SK-N-SH treated with all-trans-retinoic acid at 6 μM for 48 hours (cell line): ENCODE data around the gene PLXDC2.

Source experiments
- ATAC-seq: fragments of 200-7000 bp; cut with Tn5 transposase; 3 replicates; pipeline ENCODE4 v1.9.1; 2020; ENCODE audit warnings: mild to moderate bottlenecking, moderate library complexity
- ARNTL ChIP-seq: fragments of 450-650 bp; formaldehyde crosslinking; IDR thresholded peaks from 2 replicates; pipeline ENCODE4 v1.5.0; 2020; ENCODE audit warnings: low read depth, mild to moderate bottlenecking, moderate library complexity, borderline replicate concordance
- BACH2 ChIP-seq: fragments of 250-450 bp; sonication (Bioruptor Pico); IDR thresholded peaks from 2 replicates; pipeline ENCODE4 v1.9.0; 2021; ENCODE audit warnings: mild to moderate bottlenecking, borderline replicate concordance
- CREB5 ChIP-seq: fragments of 250-450 bp; sonication (Bioruptor Pico); IDR thresholded peaks from 2 replicates; pipeline ENCODE4 v1.5.1; 2020; ENCODE audit warnings: low read depth, mild to moderate bottlenecking, moderate library complexity
- CSDC2 ChIP-seq: fragments of 250-450 bp; sonication (Bioruptor Pico); IDR thresholded peaks from 2 replicates; pipeline ENCODE4 v1.5.0; 2020; ENCODE audit warnings: mild to moderate bottlenecking, moderate library complexity
- CSRNP3 ChIP-seq: fragments of 250-450 bp; sonication (Bioruptor Pico); IDR thresholded peaks from 2 replicates; pipeline ENCODE4 v1.5.1; 2021; ENCODE audit warnings: mild to moderate bottlenecking, moderate library complexity
- ESRRG ChIP-seq: fragments of 250-450 bp; sonication (Bioruptor Pico); IDR thresholded peaks from 2 replicates; pipeline ENCODE4 v1.6.1; 2021; ENCODE audit warnings: mild to moderate bottlenecking
- ISL1 ChIP-seq: fragments of 250-450 bp; sonication (Bioruptor Pico); IDR thresholded peaks from 2 replicates; pipeline ENCODE4 v2.1.2; 2022; ENCODE audit warnings: mild to moderate bottlenecking, moderate library complexity
- OSR1 ChIP-seq: fragments of 250-450 bp; sonication (Bioruptor Pico); IDR thresholded peaks from 2 replicates; pipeline ENCODE4 v1.8.0; 2022; ENCODE audit warnings: moderate library complexity, mild to moderate bottlenecking, inconsistent platforms
- PATZ1 ChIP-seq: fragments of 250-450 bp; sonication (Bioruptor Pico); IDR thresholded peaks from 2 replicates; pipeline ENCODE4 v1.8.0; 2020; ENCODE audit warnings: mild to moderate bottlenecking, moderate library complexity, borderline replicate concordance
- POU6F1 ChIP-seq: fragments of 250-450 bp; sonication (Bioruptor Pico); IDR thresholded peaks from 2 replicates; pipeline ENCODE4 v1.8.0; 2021; ENCODE audit warnings: low read depth, mild to moderate bottlenecking, moderate library complexity, borderline replicate concordance
- PPARA ChIP-seq: fragments of 250-450 bp; sonication (Bioruptor Pico); IDR thresholded peaks from 2 replicates; pipeline ENCODE4 v1.5.0; 2020; ENCODE audit warnings: mild to moderate bottlenecking, borderline replicate concordance
- RARB ChIP-seq: fragments of 250-450 bp; sonication (Bioruptor Pico); IDR thresholded peaks from 2 replicates; pipeline ENCODE4 v1.8.0; 2021; ENCODE audit warnings: mild to moderate bottlenecking, moderate library complexity
- SNAI2 ChIP-seq: fragments of 250-450 bp; sonication (Bioruptor Pico); IDR thresholded peaks from 2 replicates; pipeline ENCODE4 v1.5.0; 2020; ENCODE audit warnings: mild to moderate bottlenecking, moderate library complexity
- TCF4 ChIP-seq: fragments of 250-450 bp; sonication (Bioruptor Pico); IDR thresholded peaks from 2 replicates; pipeline ENCODE4 v1.8.0; 2021; ENCODE audit warnings: mild to moderate bottlenecking, moderate library complexity, borderline replicate concordance
- TOX ChIP-seq: fragments of 250-450 bp; sonication (Bioruptor Pico); IDR thresholded peaks from 2 replicates; pipeline ENCODE4 v1.8.0; 2021; ENCODE audit warnings: mild to moderate bottlenecking, moderate library complexity, borderline replicate concordance
- TSHZ2 ChIP-seq: fragments of 250-450 bp; sonication (Bioruptor Pico); IDR thresholded peaks from 2 replicates; pipeline ENCODE4 v1.5.0; 2020; ENCODE audit warnings: mild to moderate bottlenecking, moderate library complexity
- ZC3H10 ChIP-seq: fragments of 250-450 bp; sonication (Bioruptor Pico); IDR thresholded peaks from 2 replicates; pipeline ENCODE4 v1.5.1; 2021; ENCODE audit warnings: mild to moderate bottlenecking, moderate library complexity
- ZNF565 ChIP-seq: fragments of 450-650 bp; formaldehyde crosslinking; conservative IDR thresholded peaks from 2 replicates; pipeline ENCODE4 v1.5.0; 2020; ENCODE audit warnings: low read depth, mild to moderate bottlenecking, moderate library complexity
- ZNF70 ChIP-seq: fragments of 450-650 bp; formaldehyde crosslinking; IDR thresholded peaks from 2 replicates; pipeline ENCODE4 v1.5.0; 2020; ENCODE audit warnings: mild to moderate bottlenecking, moderate library complexity
- ZNF8 ChIP-seq: fragments of 450-650 bp; formaldehyde crosslinking; IDR thresholded peaks from 2 replicates; pipeline ENCODE4 v1.5.0; 2020; ENCODE audit warnings: mild to moderate bottlenecking, moderate library complexity

The PLXDC2 gene

GRCh38 chr10:20089879-20090278, 273.6 kb downstream of the PLXDC2 start:
- ATAC-seq, result no peak
- TF ChIP-seq PPARA (CRISPR knock-in tag) (no peak), ZNF70 (CRISPR knock-in tag) (no peak), TSHZ2 (CRISPR knock-in tag) (no peak), ZC3H10 (CRISPR knock-in tag) (no peak), CSDC2 (CRISPR knock-in tag) (no peak)
- TF ChIP-seq, all 23 proteins: peak for 0

- ATAC-seq, result no peak
- no peak for TF ChIP-seq ISL1
- no peak for TF ChIP-seq TCF4 (CRISPR knock-in tag)
- TF ChIP-seq ZC3H10 (CRISPR knock-in tag), result no peak
These were observed 274.6 kb downstream of the PLXDC2 start for GRCh38 chr10:20090831-20091230.

GRCh38 chr10:20091698-20092097, 275.5 kb downstream of the PLXDC2 start:
- TF ChIP-seq OSR1 (CRISPR knock-in tag) (no peak), PATZ1 (no peak), POU6F1 (no peak), ZNF70 (CRISPR knock-in tag) (no peak), SNAI2 (CRISPR knock-in tag) (no peak), TCF4 (CRISPR knock-in tag) (no peak), CSRNP3 (CRISPR knock-in tag) (no peak), TSHZ2 (CRISPR knock-in tag) (no peak), PPARA (CRISPR knock-in tag) (no peak), ISL1 (no peak), RARB (CRISPR knock-in tag) (no peak), ZNF565 (CRISPR knock-in tag) (no peak), BACH2 (CRISPR knock-in tag) (no peak)
- TF ChIP-seq, all 23 proteins: peak for 0
- ATAC-seq, result no peak

- ATAC-seq, result no peak
- TF ChIP-seq PATZ1, result no peak
- TF ChIP-seq TOX (CRISPR knock-in tag), result no peak
- TF ChIP-seq CREB5 (CRISPR knock-in tag), result no peak
- no peak for TF ChIP-seq POU6F1
- TF ChIP-seq OSR1 (CRISPR knock-in tag), result no peak
- no peak for TF ChIP-seq ARNTL (CRISPR knock-in tag)
- TF ChIP-seq ZNF8, result no peak
- no peak for TF ChIP-seq ZNF70 (CRISPR knock-in tag)
- no peak for TF ChIP-seq ESRRG (CRISPR knock-in tag)
These were observed 277.4 kb downstream of the PLXDC2 start for GRCh38 chr10:20093600-20093999.
